HepG2 (cell line): ENCODE measurements around the gene KRT10. TPM values are rescaled to one million over a fixed set of nuclear protein-coding genes. Genes with fewer than 3 reads are reported as not detected.
A peak's percentile ranks its signal among the peaks of the same experiment; 100 is the strongest.

ENCODE experiments used
- CREB3 ChIP-seq: sonication (generic); formaldehyde crosslinking; IDR thresholded peaks from 2 replicates; pipeline ENCODE4 v1.5.0; 2020; ENCODE audit warnings: missing genetic modification reagents
- FOSL2 ChIP-seq: sonication (generic); formaldehyde crosslinking; IDR thresholded peaks from 2 replicates; pipeline ENCODE4 v1.4.0; 2020; ENCODE audit warnings: missing genetic modification reagents
- KAT2B ChIP-seq: fragments of 150-350 bp; IDR thresholded peaks from 2 replicates; pipeline ENCODE4 v1.6.1; 2014; ENCODE audit warnings: low read depth, low read length, borderline replicate concordance
- NFIC ChIP-seq: IDR thresholded peaks from 2 replicates; pipeline ENCODE4 v1.6.1; 2012; ENCODE audit warnings: mild to moderate bottlenecking, low read length, inconsistent platforms
- RELA ChIP-seq: sonication (generic); formaldehyde crosslinking; IDR thresholded peaks from 2 replicates; pipeline ENCODE4 v1.4.0; 2020; ENCODE audit warnings: missing genetic modification reagents
- RNF2 ChIP-seq: fragments of 450-650 bp; conservative IDR thresholded peaks from 2 replicates; pipeline ENCODE4 v1.6.1; 2016; ENCODE audit warnings: low read depth
- RXRB ChIP-seq: IDR thresholded peaks from 2 replicates; pipeline ENCODE4 v1.6.1; 2016; ENCODE audit warnings: borderline replicate concordance, missing genetic modification reagents, missing compliant biosample characterization
- SYNCRIP ChIP-seq: fragments of 200-400 bp; formaldehyde crosslinking; IDR thresholded peaks from 2 replicates; pipeline ENCODE4 v1.6.1; 2018; ENCODE audit warnings: mild to moderate bottlenecking, low read depth, low read length; ENCODE audit not compliant: insufficient read depth
- ZNF597 ChIP-seq: sonication (generic); formaldehyde crosslinking; IDR thresholded peaks from 2 replicates; pipeline ENCODE4 v1.5.0; 2020; ENCODE audit warnings: missing genetic modification reagents
- ZNF772 ChIP-seq: sonication (generic); formaldehyde crosslinking; IDR thresholded peaks from 2 replicates; pipeline ENCODE4 v1.5.0; 2020; ENCODE audit warnings: mild to moderate bottlenecking, missing genetic modification reagents
- polyA plus RNA-seq, 8 experiments: library from polyadenylated mRNA; depleted of rRNA in 3 of 8; stranded (reverse) in 7 of 8; unstranded in 1 of 8; fragments of >200 nt; fragmentation: Illumina TruSeq in 4 of 8; extraction: Trizol in 4 of 8; gene quantifications; 2 replicates each; pipeline versions ENCODE4 v1.2.1 to v1.2.3, GENCODE V29; 2011 to 2016; ENCODE audit warnings: low read depth in 4 of 8, missing spikeins in 1 of 8, mixed read lengths in 1 of 8; ENCODE audit not compliant: insufficient read depth in 1 of 8
- total RNA-seq, 5 experiments: library from RNA; depleted of rRNA; stranded (reverse); fragments of >200 nt; fragmentation: Illumina TruSeq; extraction: Trizol; gene quantifications; 2 replicates each; pipeline ENCODE4 v1.2.3, GENCODE V29; 2016; ENCODE audit warnings: low read depth in 1 of 5
- TF ChIP-seq, protein P1 (sequence below): sonication (generic); formaldehyde crosslinking; IDR thresholded peaks from 2 replicates; pipeline ENCODE4 v1.8.0; 2022; ENCODE audit warnings: low read depth, missing genetic modification reagents
- TF ChIP-seq, protein P2 (sequence below): sonication (generic); formaldehyde crosslinking; IDR thresholded peaks from 2 replicates; pipeline ENCODE4 v1.5.1; 2020; ENCODE audit warnings: missing genetic modification reagents, mild to moderate bottlenecking, borderline replicate concordance
- TF ChIP-seq, protein P3 (sequence below): sonication (generic); formaldehyde crosslinking; IDR thresholded peaks from 2 replicates; pipeline ENCODE4 v1.8.0; 2022; ENCODE audit warnings: missing genetic modification reagents, mild to moderate bottlenecking, borderline replicate concordance
- TF ChIP-seq, protein P4 (sequence below): sonication (generic); formaldehyde crosslinking; IDR thresholded peaks from 2 replicates; pipeline ENCODE4 v1.4.0; 2020; ENCODE audit warnings: missing genetic modification reagents
- TF ChIP-seq, protein P5 (sequence below): sonication (generic); formaldehyde crosslinking; IDR thresholded peaks from 2 replicates; pipeline ENCODE4 v1.9.0; 2021; ENCODE audit warnings: missing genetic modification reagents, mild to moderate bottlenecking, borderline replicate concordance
- TF ChIP-seq, protein P6 (sequence below): sonication (generic); formaldehyde crosslinking; IDR thresholded peaks from 2 replicates; pipeline ENCODE4 v1.5.0; 2020; ENCODE audit warnings: missing genetic modification reagents, mild to moderate bottlenecking, borderline replicate concordance
- TF ChIP-seq, protein P7 (sequence below): sonication (generic); formaldehyde crosslinking; IDR thresholded peaks from 2 replicates; pipeline ENCODE4 v1.9.0; 2021; ENCODE audit warnings: missing genetic modification reagents, borderline replicate concordance

Gene KRT10
- total and polyA plus RNA-seq, 2 of the 13 experiments (the other 11 are each of a cell fraction or from before 2014, with no cell fraction given) = 25.1 to 27.5 TPM

DNA sequence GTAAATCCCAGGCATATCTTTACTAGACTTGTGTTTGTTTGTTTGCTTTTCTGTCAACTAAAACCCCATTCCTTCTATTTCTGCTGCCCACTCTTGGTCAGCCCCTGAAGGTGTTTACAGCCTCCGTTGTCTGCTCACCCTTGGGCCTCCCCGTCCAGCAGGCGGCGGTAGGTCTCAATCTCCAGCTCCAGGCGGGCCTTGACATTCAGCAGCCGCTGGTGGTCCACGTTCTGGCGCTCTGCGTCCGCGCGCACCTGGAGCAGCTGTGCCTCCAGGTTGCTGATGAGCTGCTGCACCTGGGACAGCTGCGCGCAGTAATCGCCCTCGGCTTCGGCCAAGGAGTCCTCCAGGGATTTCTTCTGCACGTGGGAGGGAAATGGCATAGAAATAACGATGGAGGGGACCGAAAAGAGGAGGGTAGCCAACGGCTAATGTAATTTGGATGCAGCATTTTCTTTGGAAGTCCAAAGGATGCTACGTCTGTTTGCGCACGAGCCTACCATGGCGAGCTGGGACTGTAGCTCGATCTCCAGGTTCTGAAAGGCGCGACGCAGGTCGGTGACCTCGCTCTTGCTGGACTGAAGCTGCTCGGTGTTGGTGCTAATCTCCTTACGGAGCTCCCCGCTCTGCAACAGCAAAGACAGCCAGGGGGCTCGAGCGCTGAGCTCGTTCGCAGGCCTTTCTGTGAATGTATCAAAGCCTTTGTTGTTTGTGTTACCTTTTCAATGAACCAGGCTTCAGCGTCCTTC lies 40.7 kb upstream of the KRT10 start (continued):
- TF ChIP-seq KAT2B (no peak), ZNF772 (CRISPR knock-in tag) (no peak), RELA (CRISPR knock-in tag) (no peak), RNF2 (no peak), RXRB (CRISPR knock-in tag) (no peak), FOSL2 (CRISPR knock-in tag) (peak; percentile 50), ZNF597 (CRISPR knock-in tag) (no peak), SYNCRIP (no peak), NFIC (no peak), CREB3 (CRISPR knock-in tag) (no peak)
- TF ChIP-seq, protein P1, sequence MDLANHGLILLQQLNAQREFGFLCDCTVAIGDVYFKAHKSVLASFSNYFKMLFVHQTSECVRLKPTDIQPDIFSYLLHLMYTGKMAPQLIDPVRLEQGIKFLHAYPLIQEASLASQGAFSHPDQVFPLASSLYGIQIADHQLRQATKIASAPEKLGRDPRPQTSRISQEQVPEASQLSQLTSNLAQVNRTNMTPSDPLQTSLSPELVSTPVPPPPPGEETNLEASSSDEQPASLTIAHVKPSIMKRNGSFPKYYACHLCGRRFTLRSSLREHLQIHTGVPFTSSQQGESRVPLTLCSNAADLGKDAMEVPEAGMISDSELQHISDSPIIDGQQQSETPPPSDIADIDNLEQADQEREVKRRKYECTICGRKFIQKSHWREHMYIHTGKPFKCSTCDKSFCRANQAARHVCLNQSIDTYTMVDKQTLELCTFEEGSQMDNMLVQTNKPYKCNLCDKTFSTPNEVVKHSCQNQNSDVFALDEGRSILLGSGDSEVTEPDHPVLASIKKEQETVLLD = no peak
- TF ChIP-seq, protein P2, sequence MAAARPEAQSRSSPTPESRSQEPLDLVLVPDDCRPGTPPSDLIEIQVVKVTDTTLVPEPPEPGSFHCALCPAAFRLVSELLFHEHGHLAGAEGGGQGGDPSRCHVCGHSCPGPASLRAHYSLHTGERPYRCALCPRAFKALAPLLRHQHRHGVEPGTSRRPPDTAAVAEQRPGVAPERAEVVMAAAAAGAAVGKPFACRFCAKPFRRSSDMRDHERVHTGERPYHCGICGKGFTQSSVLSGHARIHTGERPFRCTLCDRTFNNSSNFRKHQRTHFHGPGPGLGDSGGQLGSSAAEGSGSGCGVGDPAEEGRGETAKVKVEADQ (CRISPR knock-in tag) = no peak
- TF ChIP-seq, protein P3, sequence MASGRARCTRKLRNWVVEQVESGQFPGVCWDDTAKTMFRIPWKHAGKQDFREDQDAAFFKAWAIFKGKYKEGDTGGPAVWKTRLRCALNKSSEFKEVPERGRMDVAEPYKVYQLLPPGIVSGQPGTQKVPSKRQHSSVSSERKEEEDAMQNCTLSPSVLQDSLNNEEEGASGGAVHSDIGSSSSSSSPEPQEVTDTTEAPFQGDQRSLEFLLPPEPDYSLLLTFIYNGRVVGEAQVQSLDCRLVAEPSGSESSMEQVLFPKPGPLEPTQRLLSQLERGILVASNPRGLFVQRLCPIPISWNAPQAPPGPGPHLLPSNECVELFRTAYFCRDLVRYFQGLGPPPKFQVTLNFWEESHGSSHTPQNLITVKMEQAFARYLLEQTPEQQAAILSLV (CRISPR knock-in tag) = no peak
- TF ChIP-seq, protein P4, sequence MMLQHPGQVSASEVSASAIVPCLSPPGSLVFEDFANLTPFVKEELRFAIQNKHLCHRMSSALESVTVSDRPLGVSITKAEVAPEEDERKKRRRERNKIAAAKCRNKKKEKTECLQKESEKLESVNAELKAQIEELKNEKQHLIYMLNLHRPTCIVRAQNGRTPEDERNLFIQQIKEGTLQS (CRISPR knock-in tag) = no peak
- TF ChIP-seq, protein P5, sequence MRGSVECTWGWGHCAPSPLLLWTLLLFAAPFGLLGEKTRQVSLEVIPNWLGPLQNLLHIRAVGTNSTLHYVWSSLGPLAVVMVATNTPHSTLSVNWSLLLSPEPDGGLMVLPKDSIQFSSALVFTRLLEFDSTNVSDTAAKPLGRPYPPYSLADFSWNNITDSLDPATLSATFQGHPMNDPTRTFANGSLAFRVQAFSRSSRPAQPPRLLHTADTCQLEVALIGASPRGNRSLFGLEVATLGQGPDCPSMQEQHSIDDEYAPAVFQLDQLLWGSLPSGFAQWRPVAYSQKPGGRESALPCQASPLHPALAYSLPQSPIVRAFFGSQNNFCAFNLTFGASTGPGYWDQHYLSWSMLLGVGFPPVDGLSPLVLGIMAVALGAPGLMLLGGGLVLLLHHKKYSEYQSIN (CRISPR knock-in tag) = no peak
- TF ChIP-seq, protein P6, sequence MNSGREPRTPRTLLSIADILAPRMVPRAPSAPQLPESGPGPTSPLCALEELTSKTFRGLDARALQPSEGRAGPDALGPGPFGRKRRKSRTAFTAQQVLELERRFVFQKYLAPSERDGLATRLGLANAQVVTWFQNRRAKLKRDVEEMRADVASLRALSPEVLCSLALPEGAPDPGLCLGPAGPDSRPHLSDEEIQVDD (CRISPR knock-in tag) = no peak
- TF ChIP-seq, protein P7, sequence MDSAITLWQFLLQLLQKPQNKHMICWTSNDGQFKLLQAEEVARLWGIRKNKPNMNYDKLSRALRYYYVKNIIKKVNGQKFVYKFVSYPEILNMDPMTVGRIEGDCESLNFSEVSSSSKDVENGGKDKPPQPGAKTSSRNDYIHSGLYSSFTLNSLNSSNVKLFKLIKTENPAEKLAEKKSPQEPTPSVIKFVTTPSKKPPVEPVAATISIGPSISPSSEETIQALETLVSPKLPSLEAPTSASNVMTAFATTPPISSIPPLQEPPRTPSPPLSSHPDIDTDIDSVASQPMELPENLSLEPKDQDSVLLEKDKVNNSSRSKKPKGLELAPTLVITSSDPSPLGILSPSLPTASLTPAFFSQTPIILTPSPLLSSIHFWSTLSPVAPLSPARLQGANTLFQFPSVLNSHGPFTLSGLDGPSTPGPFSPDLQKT = no peak
